Upper lobe of left lung (tissue), 6 donors: ENCODE results near the gene TEKT5. TPM values are rescaled to one million over a fixed set of nuclear protein-coding genes. Genes with fewer than 3 reads are reported as not detected.

Experiments
- ATAC-seq, 2 donors: fragments of 200-7000 bp; cut with Tn5 transposase; one replicate each; pipeline ENCODE4 v1.9.1; 2022; ENCODE audit warnings: mild to moderate bottlenecking in 2 of 2, moderate library complexity in 2 of 2; ENCODE audit not compliant: low FRiP score in 2 of 2
- DNase-seq, 2 donors: peaks; one replicate each; pipeline ENCODE4 v3.0.0-alpha.2; 2019 to 2020
- H3K27ac ChIP-seq, 4 donors: fragments of 200-600 bp; sonication (generic); one replicate each; pipeline ENCODE4 v1.5.1; 2016 to 2019
- H3K27me3 ChIP-seq, 4 donors: fragments of 200-600 bp; sonication (generic); one replicate each; pipeline ENCODE4 v1.5.1; 2017 to 2019
- H3K36me3 ChIP-seq, 4 donors: fragments of 200-600 bp; sonication (generic); one replicate each; pipeline ENCODE4 v1.5.1; 2016 to 2019
- H3K4me1 ChIP-seq, 4 donors: fragments of 200-600 bp; sonication (generic); one replicate each; pipeline ENCODE4 v1.5.1; 2018 to 2019
- H3K4me3 ChIP-seq, 4 donors: fragments of 200-600 bp; sonication (generic); one replicate each; pipeline ENCODE4 v1.5.1; 2017 to 2019; ENCODE audit warnings: mild to moderate bottlenecking in 2 of 4, moderate library complexity in 1 of 4
- H3K9me3 ChIP-seq, 4 donors: fragments of 200-600 bp; sonication (generic); one replicate each; pipeline ENCODE4 v1.5.1; 2018 to 2019
- EP300 ChIP-seq, 4 donors: sonication (generic); formaldehyde crosslinking; IDR thresholded peaks; one replicate each; pipeline ENCODE4 v1.5.1; 2017; ENCODE audit warnings: antibody characterized with exemption in 4 of 4, control low read depth in 2 of 4
- POLR2A ChIP-seq, 4 donors: fragments of 450-650 bp; IDR thresholded peaks; one replicate each; pipeline ENCODE4 v1.5.1; 2016 to 2017; ENCODE audit warnings: antibody characterized with exemption in 4 of 4, mild to moderate bottlenecking in 2 of 4
- POLR2AphosphoS5 ChIP-seq, 2 donors: sonication (generic); formaldehyde crosslinking; IDR thresholded peaks; one replicate each; pipeline ENCODE4 v1.5.1; 2017; ENCODE audit warnings: antibody characterized with exemption in 2 of 2
- WGBS, 2 donors: methylation state at CpG; one replicate each; pipeline ENCODE4 v1.1.5; 2017 to 2018; 5-methylcytosine and 5-hydroxymethylcytosine counted together
- total RNA-seq, 6 donors: library from RNA; depleted of rRNA in 4 of 6; stranded (reverse); fragments of >200 nt in 4 of 6; gene quantifications; one replicate each; pipeline versions ENCODE4 v1.1.0 to v1.2.1, GENCODE V29; 2016 to 2021
- TF ChIP-seq, protein P1 (sequence below), 6 experiments: fragments of 450-650 bp in 4 of 6; fragments of 200-600 bp in 2 of 6; sonication (generic) in 2 of 6; IDR thresholded peaks; one replicate each; pipeline ENCODE4 v1.5.1; 2016 to 2019; ENCODE audit warnings: antibody characterized with exemption in 6 of 6
- donor health status: DM: no; HTN: no; CAD: no; lungs with moderate emphysema.
- donor health status: DM: no; HTN: yes; CAD: no; lungs with severe emphysema.

TEKT5 gene
- total RNA-seq, 6 donors from 2014 or later, result 0.20 to 2.1 (median 0.44) TPM; not detected in 3

DNA sequence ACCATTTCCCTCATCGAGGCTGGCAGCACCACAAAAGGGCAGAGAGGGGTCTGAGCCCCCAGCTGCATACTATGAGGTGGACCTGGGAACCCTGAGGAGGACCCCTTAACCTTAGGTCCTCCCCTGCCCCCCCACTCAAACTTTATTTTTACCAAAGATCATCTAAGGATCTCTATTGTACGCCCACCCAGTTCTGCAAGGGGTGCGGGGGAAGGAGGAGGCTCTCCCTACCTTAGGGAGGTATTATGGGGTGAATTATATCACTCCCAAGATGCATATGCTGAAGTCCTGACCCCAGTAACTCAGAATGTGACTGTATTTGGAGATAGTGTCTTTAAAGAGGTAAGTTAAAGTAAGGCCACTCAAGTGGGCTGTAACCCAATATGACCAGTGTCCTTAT is 87.6 kb downstream of the TEKT5 start:
- H3K4me1 ChIP-seq, result peaks cover 1 to 15% (median 13%) of the 10 kb centered on the region in 4 donors
- H3K9me3 ChIP-seq, result no peaks in the 10 kb centered on the region
- no peaks in the 10 kb centered on the region for H3K27me3 ChIP-seq
- no peak for DNase-seq
- ATAC-seq, result no peak
- TF ChIP-seq EP300 (IDR thresholded peaks at IDR 0.05) (no peak), POLR2AphosphoS5 (IDR thresholded peaks at IDR 0.05) (no peak), POLR2A (IDR thresholded peaks at IDR 0.05) (no peak)
- TF ChIP-seq, protein P1, sequence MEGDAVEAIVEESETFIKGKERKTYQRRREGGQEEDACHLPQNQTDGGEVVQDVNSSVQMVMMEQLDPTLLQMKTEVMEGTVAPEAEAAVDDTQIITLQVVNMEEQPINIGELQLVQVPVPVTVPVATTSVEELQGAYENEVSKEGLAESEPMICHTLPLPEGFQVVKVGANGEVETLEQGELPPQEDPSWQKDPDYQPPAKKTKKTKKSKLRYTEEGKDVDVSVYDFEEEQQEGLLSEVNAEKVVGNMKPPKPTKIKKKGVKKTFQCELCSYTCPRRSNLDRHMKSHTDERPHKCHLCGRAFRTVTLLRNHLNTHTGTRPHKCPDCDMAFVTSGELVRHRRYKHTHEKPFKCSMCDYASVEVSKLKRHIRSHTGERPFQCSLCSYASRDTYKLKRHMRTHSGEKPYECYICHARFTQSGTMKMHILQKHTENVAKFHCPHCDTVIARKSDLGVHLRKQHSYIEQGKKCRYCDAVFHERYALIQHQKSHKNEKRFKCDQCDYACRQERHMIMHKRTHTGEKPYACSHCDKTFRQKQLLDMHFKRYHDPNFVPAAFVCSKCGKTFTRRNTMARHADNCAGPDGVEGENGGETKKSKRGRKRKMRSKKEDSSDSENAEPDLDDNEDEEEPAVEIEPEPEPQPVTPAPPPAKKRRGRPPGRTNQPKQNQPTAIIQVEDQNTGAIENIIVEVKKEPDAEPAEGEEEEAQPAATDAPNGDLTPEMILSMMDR (IDR thresholded peaks at IDR 0.05), result no peak
- H3K27ac ChIP-seq, result no peak overlapping the region
- 73 to 74% methylated on average over 3 of the region's 3 CpGs for WGBS, 2 donors
- H3K4me3 ChIP-seq, result no peak overlapping the region
- H3K36me3 ChIP-seq, result no peaks in the 10 kb centered on the region

DNA sequence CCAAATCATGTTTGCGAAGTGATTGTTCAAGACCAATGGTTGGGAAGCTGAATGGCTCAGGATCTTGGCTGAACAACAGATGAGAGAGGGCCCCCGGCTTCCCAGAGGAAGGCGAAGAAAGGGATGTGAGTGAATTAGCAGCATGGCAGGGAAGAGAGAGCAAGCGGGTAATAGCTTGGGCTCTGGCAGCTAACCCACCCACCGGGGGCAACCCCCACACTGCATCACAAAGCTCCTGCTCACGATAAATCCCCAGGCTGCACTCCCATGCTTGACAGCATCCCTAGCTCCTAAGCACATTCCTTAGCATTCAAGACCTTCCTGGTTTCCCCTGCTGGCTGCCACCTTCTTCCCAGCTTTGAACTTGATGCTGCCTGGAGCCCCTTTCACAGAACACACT is 88.1 kb downstream of the TEKT5 start:
- ATAC-seq, result no peak

DNA sequence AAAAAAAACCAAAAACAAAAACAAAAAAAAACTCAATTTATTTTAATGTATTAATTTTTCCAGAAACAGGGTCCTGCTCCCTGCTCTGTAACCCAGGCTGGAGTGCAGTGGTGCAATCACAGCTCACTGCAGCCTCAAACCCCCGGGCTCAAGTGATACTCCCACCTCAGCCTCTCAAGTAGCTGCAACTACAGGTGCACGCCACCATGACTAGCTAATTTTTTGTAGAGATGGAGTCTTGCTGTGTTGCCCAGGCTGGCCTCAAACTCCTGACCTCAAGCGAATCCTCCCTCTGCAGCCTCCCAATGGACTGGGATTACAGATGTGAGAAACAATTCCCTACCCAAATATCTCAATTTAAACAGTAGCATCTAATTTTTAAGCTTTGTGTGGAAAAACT is 89.1 kb downstream of the TEKT5 start:
- no peaks in the 10 kb centered on the region for H3K36me3 ChIP-seq
- TF ChIP-seq POLR2AphosphoS5 (IDR thresholded peaks at IDR 0.05) (no peak), EP300 (IDR thresholded peaks at IDR 0.05) (no peak), POLR2A (IDR thresholded peaks at IDR 0.05) (no peak)
- TF ChIP-seq, protein P1 (IDR thresholded peaks at IDR 0.05), result no peak
- DNase-seq (no peak), ATAC-seq (no peak)
- 73 to 94% methylated on average over 3 of the region's 3 CpGs for WGBS, 2 donors
- H3K27ac ChIP-seq, result no peak overlapping the region
- no peaks in the 10 kb centered on the region for H3K9me3 ChIP-seq
- H3K4me3 ChIP-seq, result no peak overlapping the region
- H3K27me3 ChIP-seq, result no peaks in the 10 kb centered on the region
- peaks cover 13 to 30% (median 27%) of the 10 kb centered on the region in 4 donors for H3K4me1 ChIP-seq

More for the DNA sequence above, 88.1 kb downstream of the TEKT5 start:
- Histone ChIP-seq H3K4me1 (peaks cover 6 to 21% (median 19%) of the 10 kb centered on the region in 4 donors), H3K36me3 (no peaks in the 10 kb centered on the region), H3K27me3 (no peaks in the 10 kb centered on the region), H3K27ac (no peak overlapping the region), H3K4me3 (no peak overlapping the region), H3K9me3 (no peaks in the 10 kb centered on the region)
- TF ChIP-seq POLR2A (IDR thresholded peaks at IDR 0.05) (no peak), EP300 (IDR thresholded peaks at IDR 0.05) (no peak), POLR2AphosphoS5 (IDR thresholded peaks at IDR 0.05) (no peak)
- TF ChIP-seq, protein P1 (IDR thresholded peaks at IDR 0.05), result no peak
- 83 to 88% methylated on average over 5 to 6 of the region's 6 CpGs for WGBS, 2 donors
- DNase-seq, result no peak

DNA sequence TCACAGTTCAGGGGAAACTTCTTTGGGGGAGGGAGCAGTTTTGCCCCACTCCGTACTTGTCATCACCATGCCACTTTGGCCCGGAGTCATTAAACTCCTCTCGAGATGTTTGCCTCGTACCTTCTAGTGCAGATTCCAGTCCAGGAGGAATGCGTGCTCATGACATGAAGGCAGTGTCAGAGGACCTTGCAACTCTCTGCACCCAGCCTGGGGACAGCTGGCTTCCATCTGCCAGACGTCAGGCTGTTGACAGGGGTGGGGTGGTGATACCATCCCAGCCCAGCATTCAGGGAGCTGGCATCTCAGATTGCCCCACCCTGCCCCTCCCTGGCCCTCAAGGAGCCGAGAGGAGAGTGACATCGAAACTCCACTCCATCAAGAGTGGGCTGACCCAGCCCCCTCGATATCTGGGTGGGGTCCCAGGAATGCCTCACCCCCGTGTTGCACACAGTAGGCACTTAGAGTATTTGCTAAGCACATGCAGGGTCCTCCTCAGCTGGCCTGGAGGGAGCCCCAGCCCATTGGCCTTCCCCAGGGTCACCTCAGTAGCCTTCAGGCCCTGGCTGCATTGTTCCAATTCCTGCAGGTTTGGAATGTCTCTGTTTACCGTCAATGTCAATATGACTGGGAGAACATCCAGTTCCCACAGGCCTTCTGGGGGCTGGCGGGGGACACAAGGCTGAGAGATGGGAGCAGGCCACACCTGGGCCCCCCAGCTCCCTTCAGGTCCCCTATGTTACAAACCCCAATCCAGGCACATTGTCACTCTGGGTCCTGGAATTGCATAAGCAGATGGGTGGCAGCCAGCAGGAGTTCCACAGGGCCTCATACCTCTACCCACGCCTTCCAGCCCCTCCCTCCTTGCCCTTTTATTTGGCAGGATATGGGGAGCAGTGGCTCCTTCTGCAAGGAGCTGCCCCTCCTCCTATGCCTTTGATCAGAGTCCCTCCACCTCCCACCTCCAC is 93.0 kb downstream of the TEKT5 start:
- Histone ChIP-seq H3K9me3 (no peaks in the 10 kb centered on the region), H3K4me3 (no peak overlapping the region), H3K36me3 (no peaks in the 10 kb centered on the region), H3K4me1 (peaks cover 38 to 50% (median 43%) of the 10 kb centered on the region in 4 donors), H3K27ac (peak overlapping the region; percentile 67 to 89 (median 74)), H3K27me3 (no peaks in the 10 kb centered on the region)
- WGBS, 2 donors, result 44 to 58% methylated on average over 5 to 13 of the region's 13 CpGs
- ATAC-seq (peak; percentile 64 to 93), DNase-seq (peak; percentile 30 to 80)
- TF ChIP-seq POLR2A (IDR thresholded peaks at IDR 0.05), result peak in 1 of 4 donors; percentile 49
- TF ChIP-seq EP300 (IDR thresholded peaks at IDR 0.05), result peak in 3 of 4 donors; percentile 30 to 89 (median 62)
- TF ChIP-seq, protein P1 (IDR thresholded peaks at IDR 0.05), result no peak
- peak in 1 of 2 donors; percentile 69 for TF ChIP-seq POLR2AphosphoS5 (IDR thresholded peaks at IDR 0.05)
